HG03066 (cell line): Measurements from ENCODE around the gene DBH.

ENCODE experiments used
- ATAC-seq: cut with Tn5 transposase; IDR thresholded peaks from one replicate; pipeline ENCODE4 v1.9.1; 2021; ENCODE audit warnings: low read depth; ENCODE audit not compliant: unreplicated experiment

Gene DBH

DNA sequence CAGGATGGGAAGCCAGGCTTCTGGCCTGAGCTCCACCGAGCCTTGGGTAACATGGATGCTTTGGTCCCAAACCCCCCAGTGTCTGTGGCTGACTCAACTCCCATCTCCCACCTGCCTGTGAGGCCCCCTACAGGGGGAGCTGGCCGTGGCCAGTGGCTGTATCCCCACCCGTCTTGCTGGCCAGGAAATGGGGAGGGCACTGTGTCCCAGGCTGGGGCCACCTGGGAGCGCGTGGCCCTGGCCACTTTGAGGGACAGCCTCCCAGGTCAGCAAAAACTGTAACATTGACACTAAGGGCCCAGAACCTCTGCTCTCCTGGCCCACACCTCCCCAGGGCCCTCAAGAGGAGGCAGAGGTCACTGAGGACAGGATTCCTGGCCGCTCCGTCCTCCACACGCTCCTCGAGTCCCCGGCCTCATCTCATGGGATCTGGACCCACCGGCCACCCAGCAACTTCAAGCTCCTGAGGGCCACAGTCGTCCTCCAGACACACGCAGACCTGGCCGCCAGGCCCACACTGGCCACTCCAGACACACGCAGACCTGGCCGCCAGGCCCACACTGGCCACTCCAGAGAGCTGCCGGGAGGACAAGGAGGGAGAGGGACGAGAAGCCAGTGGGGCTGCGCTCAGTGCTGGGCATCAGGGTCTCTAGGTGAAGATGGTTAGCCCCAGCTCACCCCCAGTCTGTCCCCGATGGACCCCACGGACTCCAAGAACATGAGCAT is 44.2 kb downstream of the DBH start:
- no peak for ATAC-seq

DNA sequence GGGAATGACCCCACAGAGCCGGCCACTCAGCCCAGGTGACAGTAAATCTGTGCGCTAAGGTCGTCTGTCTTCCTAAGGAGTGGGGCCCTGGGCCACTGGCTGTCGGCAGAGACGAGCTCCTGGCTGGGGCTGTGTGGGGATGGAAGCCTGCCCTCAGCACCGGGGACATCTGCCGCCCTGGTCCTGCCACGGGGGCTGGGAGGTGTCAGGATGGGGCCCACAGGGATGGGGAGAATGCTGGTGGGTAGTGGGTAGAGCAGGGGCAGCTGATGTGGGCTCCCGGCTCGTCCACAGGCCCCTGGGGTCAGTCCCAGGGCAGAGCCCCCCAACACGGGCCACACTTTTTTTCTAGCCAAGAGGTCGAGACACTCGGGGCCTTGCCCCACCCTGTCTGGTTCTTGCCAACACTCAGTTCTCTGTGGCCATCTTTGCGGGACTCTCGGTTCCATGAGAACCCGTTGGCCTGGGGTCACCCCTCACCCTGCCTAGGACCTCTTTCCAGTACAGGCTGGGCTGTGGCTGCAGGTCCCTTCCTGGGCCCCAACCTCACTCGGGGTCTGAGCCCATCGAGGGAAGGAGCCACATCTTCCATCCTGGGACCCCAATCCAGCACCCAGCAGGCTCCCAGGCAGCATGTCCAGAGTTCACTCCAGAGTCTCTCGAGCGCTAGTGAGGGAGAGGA is 45.0 kb downstream of the DBH start:
- no peak for ATAC-seq

DNA sequence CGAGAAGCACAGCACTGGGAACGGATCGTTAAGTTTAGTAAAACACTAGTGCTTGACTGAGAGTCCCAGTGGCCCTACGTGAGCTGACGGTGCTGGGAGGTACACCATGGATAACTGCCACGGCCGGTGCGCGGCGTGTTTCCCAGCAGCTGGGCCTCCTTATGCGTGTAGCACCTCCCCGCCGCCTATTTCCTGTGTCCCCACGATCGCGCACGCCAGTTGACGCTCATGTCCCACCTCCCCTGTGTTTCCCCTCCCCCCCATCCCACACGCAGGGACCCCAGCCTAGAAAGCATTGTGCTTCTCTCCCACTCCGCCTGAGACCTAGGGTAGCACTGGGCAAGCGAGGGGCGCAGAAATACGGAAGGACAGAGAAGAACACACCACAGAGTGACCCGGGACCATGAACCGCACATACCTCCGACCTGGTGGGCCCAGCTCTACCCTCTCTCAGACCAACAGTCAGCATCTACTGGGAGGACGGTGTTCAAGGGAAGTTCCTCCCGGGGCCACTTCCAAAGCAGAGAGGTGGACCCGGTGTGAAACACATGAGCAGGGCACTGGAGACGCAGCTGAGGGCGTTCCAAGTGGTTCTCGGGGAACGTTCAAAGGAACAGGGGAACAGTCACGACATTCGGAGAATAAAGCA is 45.6 kb downstream of the DBH start:
- ATAC-seq: no peak

DNA sequence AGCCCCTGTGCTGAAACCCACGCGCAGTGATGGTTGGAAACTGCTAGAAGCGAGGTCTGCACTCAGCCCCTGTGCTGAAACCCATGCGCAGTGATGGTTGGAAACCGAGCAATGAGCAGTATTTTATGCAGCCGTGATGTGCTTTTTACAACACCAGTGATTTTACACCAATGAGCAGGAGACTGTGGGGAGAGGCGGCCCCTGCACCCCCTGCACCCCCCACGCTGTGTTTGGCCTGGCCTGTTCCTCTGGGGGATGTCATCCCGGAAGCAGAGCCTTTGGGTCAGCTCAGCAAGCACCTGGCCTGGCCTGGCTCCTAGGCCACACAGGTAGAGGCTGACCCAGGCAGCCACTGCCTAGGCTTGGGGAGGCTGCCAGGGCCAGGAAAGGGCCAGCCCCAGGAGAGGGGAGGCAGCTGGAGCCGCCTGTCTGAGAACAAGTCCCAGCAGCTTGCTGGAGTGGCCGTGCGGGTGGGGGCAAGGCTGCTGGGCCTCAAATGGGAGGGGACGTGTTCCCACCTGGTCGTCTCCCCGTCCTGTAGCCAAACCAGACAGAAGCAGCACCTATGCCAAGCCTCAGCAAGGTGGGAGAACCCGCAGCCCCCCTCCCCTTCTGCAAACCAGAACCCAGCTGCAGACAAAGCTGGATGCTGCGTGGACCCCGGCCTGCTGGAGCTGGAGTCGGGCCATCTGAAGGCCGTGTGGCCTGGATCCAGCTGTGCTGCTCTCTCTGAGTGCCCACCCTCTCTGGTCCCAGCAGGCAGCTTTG is 46.8 kb downstream of the DBH start:
- ATAC-seq: no peak

DNA sequence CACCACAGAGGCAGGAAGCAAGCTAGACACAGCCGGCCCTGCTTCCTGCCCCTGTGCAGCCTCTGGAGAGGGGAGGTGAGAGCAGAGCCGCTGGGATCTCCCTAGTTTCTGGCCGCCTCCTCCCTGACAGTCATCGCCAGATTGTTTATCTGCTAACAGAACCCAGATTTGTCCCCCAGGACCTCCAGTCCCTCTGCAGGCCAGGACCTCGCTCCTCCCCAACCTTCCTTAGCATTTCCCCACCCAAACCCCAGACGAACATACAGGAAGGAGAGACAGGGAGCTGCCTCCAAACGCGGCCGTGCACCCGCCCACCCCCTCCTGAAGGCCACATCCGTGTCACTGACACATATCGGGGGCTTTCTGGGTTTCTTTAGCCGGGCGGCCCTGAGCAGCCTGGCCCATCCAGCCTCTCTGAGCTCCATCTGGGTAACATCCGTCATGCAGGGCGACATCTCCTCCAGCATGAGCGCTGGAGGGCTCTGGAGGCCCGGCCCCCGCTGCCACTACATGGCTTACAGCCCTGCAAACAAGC is 47.5 kb downstream of the DBH start:
- ATAC-seq: no peak

DNA sequence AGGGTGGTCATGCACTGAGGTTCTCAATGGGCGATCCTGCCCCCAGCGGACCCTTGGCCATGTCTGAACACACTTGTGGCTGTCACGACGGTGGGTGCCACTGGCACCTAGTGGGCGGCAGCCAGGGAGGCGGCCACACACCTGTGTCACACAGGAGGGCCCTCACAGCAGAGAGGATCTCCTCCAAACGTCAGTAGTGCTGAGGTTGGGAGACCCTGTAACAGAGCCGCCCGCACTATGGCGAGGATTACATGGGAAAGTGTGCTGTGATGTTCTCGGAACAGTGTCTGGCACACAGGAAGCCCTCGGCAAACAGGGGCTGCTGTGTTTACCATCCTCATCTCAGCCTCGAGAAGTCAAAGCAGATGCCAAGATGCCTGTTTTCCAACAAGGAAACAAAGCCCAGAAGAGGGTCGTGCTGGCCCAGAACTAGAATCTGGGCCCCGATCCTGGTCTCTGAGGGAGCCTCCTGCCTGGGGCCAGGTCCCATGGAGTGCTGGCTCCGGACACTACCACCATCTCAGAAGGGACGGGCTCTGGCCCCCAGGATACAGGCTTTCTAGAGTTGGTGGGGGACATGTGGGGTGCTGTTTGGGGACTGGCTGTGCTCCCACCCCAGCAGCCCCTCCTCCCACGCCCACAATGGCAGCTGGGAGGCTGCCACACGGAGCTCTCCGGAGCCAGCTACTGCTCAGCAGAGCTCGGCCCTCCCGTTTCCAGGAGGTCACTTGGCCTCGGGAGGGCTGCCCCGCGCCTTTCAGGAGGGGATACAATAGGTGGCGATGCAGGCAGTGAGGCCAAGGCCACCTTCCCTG is 48.2 kb downstream of the DBH start:
- no peak for ATAC-seq

DNA sequence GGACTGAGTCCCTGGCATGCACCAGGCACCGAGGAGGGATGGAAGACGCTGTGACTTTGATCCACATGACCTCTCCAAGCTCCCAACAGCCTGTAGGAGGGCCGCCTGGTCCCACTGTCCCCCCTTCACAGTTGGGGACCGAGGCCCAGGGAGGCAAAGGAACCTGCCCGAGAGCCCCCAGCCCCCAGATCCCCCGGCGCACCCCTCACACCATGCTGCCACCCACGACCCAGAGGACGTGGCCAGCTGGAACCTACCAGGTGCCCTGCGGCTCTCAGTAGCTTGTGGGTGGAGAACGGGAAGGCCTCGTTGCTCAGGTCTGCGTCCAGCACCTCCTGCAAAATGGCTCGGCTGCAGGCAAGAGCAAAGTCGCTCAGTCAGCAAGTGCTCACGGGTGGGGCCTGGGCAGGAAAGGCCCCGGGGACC is 48.8 kb downstream of the DBH start:
- ATAC-seq: no peak

DNA sequence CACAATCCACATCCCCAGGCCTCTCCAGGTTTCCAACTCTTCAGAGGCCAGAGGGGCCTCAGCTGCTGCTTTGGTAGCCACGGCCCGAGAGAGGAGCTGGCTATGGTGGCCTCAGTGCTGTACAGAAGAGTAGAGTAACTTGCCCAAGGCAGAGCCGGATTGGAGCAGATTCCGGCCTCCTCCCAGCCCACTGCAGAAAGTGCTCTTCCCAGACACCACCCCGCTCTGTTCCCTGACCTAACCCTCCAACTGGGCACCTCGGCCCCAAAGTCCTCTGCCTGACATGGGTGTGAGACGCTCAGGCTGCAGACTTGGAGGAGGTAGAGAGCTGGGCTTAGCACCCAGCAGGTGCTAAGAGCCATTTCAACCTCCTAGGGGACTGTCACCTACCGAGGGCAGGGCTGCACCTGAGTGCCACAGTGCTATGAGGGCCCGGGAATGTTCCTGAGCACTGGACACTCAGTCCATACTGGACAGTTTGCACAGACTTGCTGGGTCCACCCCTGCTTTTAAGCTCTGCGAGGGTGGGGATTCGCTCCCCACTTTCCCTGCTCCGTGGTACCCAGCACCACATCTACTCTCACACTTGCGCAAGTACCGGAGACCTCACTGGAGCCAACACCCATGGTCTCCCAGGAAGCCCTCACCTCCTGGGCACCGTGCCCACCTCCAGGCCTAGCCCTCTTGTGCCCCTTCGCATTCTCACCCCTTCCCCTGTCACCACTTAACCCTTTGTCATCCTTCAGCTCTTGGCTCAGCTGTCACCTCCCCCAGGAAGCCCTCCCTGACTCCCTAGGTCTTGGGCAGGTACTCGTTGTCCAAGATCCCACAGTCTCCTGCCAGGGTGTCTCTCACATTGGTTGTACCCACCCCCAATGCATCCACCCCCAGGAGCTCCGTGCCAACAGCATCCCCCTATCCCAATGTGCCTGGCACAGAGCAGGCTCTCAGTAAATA is 49.8 kb downstream of the DBH start:
- ATAC-seq: no peak

DNA sequence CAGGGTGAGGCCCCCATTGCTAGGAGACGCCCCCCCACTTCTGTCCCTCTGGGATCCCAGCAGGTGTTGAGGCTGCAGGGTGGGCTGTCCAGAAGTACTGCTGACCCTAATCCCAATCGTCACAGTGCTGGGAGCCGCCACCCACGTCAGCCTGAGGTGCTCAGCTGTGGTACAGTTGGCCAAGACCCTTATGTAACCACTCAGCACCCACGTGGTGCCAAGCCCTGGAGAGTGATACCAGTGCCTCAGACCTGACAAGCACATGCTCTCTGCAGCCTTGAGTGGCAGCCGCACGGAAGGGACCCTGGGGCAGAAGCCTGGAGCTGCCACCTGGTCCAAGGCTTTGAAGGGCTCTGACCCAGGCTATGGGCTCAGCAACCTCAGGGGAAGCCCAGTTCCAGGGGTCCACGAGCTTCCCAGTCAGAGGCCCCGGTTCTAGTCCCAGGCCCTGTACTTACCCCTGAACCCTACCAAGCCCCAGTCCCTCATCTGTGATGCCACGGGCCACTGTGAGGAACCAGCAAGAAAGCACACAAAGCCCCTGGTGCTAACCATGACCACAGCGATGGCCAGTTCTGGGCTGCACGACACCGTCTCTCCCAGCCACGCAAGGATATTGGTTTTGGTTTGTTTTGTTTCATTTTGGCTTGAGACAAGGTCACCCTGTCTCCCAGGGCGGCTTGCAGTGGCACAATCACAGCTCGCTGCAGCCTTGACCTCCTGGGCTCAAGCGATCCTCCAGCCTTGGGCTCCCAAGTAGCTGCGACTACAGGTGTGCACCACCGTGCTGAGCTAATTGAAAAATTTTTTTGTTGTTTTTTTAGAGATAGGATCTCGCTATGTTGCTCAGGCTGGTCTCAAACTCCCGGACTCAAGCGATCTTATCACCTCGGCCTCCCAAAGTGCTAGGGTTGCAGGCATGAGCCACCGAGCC is 50.7 kb downstream of the DBH start:
- ATAC-seq: no peak

DNA sequence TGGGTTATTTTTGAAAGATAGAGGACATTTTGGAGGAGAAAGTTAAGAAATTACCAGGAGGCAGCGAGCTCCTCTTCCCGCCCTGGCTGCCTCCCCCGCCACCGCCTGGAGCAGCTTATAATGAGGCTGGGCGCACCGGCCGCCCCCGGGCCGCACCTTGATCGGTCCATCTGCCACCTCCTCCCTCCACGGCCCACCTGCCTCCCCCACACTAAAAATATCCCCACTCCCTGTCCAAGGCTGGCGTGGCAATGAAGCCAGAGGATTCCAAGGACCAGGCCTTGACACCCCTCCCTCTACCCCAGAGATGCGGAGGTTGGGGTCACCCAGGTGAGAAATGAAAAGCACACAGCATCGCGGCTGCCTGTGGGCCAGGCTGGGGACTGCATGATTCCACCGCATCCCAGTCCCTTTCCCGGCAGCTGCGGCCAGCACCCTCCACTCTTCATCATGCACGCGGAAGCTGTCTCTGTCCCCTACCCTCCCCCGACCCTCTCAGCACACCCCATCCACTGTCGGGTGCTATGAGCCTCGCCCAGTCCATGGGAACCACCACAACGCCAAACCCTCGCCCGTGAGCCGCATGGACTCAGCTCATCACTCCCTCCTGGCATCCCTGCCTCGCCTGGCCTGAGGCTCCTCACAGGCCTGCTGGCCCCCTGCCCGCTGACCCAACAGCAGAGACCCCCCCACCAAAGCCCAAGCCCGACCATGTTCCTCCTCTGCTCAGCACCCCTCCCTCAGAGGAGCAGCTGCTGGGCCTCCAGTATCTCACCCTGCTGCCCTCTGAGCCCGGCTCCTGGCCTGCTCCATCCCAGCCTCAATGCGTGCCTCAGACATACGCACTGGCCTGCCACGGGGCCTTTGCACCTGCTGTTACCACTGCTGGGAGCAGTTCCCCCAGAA is 51.9 kb downstream of the DBH start:
- no peak for ATAC-seq

DNA sequence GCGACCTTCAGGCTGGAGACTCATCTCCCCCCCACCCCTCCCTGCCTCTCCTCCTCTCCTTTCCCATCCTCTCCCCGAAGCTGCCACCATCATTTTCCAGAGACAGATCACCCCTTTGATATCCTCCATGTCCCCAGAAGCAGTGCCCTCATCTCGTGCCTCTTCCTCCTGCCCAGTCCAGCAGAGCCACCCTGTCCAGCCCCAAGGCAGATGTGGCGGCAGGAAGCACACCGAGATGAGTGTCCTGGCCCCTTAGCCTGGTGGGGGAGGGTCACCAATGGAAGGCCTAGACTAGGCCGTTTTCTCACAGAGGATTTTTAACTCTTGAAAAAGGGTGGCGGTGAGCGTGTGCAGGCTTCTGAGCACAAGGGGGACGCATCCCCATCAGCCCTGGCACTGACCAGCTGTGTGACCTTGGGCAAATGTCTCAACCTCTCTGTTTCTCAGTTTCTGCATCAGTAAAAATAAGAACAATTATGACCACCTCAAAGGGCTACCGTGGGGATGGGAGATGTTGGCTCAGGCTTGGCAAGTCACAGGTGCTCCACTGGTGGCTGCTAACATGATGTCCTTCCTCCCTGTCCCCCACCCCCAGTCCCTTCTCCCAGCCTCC is 53.1 kb downstream of the DBH start:
- ATAC-seq: no peak

DNA sequence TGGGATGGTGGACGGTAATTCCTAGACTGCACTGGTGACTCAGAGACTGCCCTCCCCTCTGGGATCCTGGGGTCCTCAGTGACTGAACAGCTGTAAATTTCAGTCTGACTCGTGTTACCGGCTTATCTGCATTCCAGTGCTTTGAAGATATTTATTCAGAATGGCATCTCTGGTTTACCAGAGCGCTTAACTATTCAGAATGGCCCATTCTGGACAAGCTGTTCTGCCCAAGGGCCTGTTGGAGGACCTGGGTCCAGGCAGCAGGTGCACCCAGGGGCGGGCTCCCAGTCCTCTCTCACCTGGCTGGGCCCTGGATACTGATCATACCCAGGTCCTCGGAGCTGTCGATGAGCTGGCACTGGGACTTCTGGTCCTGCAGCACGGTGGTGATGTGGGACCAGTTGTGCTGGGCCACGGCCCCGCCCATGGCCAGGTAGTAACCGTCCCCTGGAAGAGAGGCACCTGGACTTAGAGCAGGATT is 54.0 kb downstream of the DBH start:
- no peak for ATAC-seq

DNA sequence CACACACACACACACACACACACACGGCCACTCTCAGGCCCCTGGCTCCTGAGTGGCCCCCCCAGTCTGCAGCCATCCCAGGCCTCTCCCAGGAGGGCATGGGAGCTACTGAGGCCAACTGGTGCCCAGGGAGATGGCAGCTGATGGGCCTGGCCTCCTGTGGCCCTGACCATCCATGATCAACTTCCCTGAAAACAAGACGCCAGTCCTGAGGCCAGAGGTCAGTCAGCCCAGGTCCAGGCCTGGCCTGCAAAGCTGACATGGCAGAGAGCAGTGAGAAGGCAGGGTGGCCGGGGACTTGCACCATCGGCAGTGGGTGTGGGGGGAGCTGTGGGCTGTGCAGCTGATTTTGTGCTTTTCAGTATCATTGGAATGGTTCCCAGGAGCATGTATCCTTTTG is 55.0 kb downstream of the DBH start:
- ATAC-seq: no peak

DNA sequence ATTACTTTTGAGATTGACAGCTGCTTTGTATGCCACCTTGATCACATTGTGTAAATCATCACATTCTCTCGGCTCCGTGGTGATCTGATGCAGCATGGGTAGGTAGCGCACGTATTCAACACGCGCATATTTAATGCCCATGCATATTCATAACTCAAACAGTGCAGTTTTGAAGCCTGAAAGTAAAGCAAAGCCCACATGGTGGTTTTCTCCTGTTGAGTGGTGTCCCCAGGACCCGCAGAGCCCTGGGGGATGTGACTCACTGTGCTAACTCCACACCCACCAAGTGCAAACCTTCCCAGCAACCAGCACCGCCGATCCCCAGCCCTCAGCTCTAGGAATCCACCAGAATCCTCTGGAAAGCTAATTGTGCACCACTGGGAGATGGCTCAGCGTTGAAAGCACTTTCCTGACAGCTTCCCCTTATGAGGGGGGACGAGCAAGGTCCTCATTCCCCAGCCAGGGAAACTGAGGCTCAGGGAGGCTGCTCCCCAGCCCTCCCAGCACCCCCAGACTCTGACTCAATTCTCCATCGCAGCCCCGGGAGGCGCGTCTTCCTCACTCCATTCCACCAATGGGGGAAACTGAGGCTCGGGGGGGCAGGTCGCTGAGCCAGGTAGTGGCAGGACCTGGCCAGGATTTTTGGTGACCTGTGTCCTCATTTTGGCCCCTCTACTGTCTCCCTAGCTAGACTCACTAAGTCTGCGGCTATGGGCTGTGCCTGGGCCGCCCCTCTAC is 55.6 kb downstream of the DBH start:
- no peak for ATAC-seq

DNA sequence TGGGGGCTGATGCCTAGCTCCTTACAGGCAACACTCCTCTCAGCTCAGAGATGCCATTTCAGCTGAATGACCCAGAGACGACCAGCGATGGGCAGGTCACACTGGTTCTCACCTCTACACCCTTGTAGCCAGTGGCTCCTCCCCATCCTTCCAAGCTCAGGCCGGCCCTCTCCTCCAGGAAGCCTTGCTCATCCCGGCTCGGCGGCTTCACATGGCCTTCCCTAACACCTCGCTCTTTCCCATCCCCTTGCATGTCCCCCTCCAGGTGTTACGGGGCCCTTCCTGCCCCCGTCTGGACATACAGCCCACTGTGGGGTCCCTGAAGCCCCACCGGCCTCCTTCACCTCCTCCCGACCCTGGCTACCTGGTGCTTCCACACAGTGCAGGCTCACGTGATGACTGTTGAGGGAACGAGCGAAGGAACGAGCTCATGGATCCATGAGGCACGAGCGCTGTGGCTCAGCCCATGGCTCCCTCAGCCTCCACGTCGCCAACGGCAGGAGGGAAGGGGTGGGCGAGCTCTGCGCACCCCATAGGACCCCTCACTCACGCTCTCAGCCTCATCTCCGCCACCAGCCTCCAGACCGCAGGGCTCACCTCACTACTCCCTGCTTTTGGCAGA is 56.3 kb downstream of the DBH start:
- ATAC-seq: no peak
